Upper lobe of left lung (tissue), 6 donors: ENCODE results near the gene KCNJ6. TPM values are rescaled to one million over a fixed set of nuclear protein-coding genes. Genes with fewer than 3 reads are reported as not detected.

Experiments
- ATAC-seq, 2 donors: fragments of 200-7000 bp; cut with Tn5 transposase; one replicate each; pipeline ENCODE4 v1.9.1; 2022; ENCODE audit warnings: mild to moderate bottlenecking in 2 of 2, moderate library complexity in 2 of 2; ENCODE audit not compliant: low FRiP score in 2 of 2
- DNase-seq, 2 donors: peaks; one replicate each; pipeline ENCODE4 v3.0.0-alpha.2; 2019 to 2020
- H3K27ac ChIP-seq, 4 donors: fragments of 200-600 bp; sonication (generic); one replicate each; pipeline ENCODE4 v1.5.1; 2016 to 2019
- H3K27me3 ChIP-seq, 4 donors: fragments of 200-600 bp; sonication (generic); one replicate each; pipeline ENCODE4 v1.5.1; 2017 to 2019
- H3K36me3 ChIP-seq, 4 donors: fragments of 200-600 bp; sonication (generic); one replicate each; pipeline ENCODE4 v1.5.1; 2016 to 2019
- H3K4me1 ChIP-seq, 4 donors: fragments of 200-600 bp; sonication (generic); one replicate each; pipeline ENCODE4 v1.5.1; 2018 to 2019
- H3K4me3 ChIP-seq, 4 donors: fragments of 200-600 bp; sonication (generic); one replicate each; pipeline ENCODE4 v1.5.1; 2017 to 2019; ENCODE audit warnings: mild to moderate bottlenecking in 2 of 4, moderate library complexity in 1 of 4
- H3K9me3 ChIP-seq, 4 donors: fragments of 200-600 bp; sonication (generic); one replicate each; pipeline ENCODE4 v1.5.1; 2018 to 2019
- EP300 ChIP-seq, 4 donors: sonication (generic); formaldehyde crosslinking; IDR thresholded peaks; one replicate each; pipeline ENCODE4 v1.5.1; 2017; ENCODE audit warnings: antibody characterized with exemption in 4 of 4, control low read depth in 2 of 4
- POLR2A ChIP-seq, 4 donors: fragments of 450-650 bp; IDR thresholded peaks; one replicate each; pipeline ENCODE4 v1.5.1; 2016 to 2017; ENCODE audit warnings: antibody characterized with exemption in 4 of 4, mild to moderate bottlenecking in 2 of 4
- POLR2AphosphoS5 ChIP-seq, 2 donors: sonication (generic); formaldehyde crosslinking; IDR thresholded peaks; one replicate each; pipeline ENCODE4 v1.5.1; 2017; ENCODE audit warnings: antibody characterized with exemption in 2 of 2
- WGBS, 2 donors: methylation state at CpG; one replicate each; pipeline ENCODE4 v1.1.5; 2017 to 2018; 5-methylcytosine and 5-hydroxymethylcytosine counted together
- total RNA-seq, 6 donors: library from RNA; depleted of rRNA in 4 of 6; stranded (reverse); fragments of >200 nt in 4 of 6; gene quantifications; one replicate each; pipeline versions ENCODE4 v1.1.0 to v1.2.1, GENCODE V29; 2016 to 2021
- TF ChIP-seq, protein P1 (sequence below), 6 experiments: fragments of 450-650 bp in 4 of 6; fragments of 200-600 bp in 2 of 6; sonication (generic) in 2 of 6; IDR thresholded peaks; one replicate each; pipeline ENCODE4 v1.5.1; 2016 to 2019; ENCODE audit warnings: antibody characterized with exemption in 6 of 6
- donor health status: DM: no; HTN: no; CAD: no; lungs with moderate emphysema.
- donor health status: DM: no; HTN: yes; CAD: no; lungs with severe emphysema.

KCNJ6 gene
- total RNA-seq, 6 donors from 2014 or later: 0.06 to 0.15 TPM; not detected in 4

DNA sequence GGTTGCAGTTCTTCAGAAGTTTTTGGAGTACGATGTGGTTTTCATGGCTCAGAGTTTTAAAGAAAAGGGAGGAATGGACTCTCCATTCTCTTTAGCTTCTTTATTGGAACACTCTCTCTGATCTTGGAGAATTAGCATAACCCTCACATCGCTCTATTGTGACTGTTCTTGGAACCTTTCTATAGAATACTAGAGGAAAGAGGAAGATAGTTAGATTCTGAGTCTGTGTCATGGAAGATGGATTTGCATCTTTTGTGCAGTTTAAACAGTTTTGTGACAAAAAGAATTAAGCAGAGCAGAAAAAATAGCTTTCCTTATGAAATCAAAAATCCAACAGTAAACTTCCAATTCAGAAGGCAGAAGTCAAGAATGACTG, 61.0 kb downstream of the KCNJ6 start:
- Histone ChIP-seq H3K9me3 (no peaks in the 10 kb centered on the region), H3K4me1 (no peaks in the 10 kb centered on the region), H3K27ac (no peak overlapping the region), H3K36me3 (no peaks in the 10 kb centered on the region), H3K27me3 (no peaks in the 10 kb centered on the region), H3K4me3 (no peak overlapping the region)
- WGBS, 2 donors: 91 to 92% methylated on average over 2 of the region's 2 CpGs
- ATAC-seq (no peak), DNase-seq (no peak)
- TF ChIP-seq EP300 (IDR thresholded peaks at IDR 0.05): no peak
- TF ChIP-seq POLR2AphosphoS5 (IDR thresholded peaks at IDR 0.05): no peak
- TF ChIP-seq, protein P1, sequence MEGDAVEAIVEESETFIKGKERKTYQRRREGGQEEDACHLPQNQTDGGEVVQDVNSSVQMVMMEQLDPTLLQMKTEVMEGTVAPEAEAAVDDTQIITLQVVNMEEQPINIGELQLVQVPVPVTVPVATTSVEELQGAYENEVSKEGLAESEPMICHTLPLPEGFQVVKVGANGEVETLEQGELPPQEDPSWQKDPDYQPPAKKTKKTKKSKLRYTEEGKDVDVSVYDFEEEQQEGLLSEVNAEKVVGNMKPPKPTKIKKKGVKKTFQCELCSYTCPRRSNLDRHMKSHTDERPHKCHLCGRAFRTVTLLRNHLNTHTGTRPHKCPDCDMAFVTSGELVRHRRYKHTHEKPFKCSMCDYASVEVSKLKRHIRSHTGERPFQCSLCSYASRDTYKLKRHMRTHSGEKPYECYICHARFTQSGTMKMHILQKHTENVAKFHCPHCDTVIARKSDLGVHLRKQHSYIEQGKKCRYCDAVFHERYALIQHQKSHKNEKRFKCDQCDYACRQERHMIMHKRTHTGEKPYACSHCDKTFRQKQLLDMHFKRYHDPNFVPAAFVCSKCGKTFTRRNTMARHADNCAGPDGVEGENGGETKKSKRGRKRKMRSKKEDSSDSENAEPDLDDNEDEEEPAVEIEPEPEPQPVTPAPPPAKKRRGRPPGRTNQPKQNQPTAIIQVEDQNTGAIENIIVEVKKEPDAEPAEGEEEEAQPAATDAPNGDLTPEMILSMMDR (IDR thresholded peaks at IDR 0.05): no peak
- no peak for TF ChIP-seq POLR2A (IDR thresholded peaks at IDR 0.05)

DNA sequence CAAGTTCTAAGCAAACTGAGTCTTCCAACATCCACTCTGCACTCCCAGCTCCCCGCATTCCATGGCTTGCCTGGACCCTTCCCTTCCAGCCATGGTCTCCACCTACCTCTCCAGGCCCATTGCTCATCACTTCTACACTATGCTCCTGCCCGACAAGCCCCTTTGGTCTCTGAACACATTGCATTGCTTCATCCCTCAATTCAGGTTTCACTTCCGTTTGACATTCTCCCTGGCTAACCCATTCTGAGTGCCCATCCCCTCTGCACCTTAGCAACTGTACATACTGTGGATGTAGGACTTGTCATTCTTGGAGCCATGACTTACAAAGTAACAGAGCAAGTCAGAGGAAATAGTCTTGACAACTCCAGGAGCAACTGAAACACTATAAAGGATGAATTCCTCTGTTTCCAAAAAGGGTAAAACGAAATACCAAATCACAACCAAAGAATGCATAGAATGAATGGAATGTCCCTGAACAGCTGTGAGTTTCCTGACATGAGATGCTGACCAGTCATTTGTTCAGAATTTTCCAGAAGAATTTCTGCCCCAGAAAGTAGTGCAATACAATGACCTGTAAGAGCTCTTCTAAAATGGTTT, 66.7 kb downstream of the KCNJ6 start:
- H3K27me3 ChIP-seq: no peaks in the 10 kb centered on the region
- H3K4me1 ChIP-seq: peaks cover 0 to 4% (median 0%) of the 10 kb centered on the region in 4 donors
- ATAC-seq: peak in 1 of 2 donors; percentile 19
- H3K27ac ChIP-seq: no peak overlapping the region
- H3K9me3 ChIP-seq: no peaks in the 10 kb centered on the region
- DNase-seq: no peak
- TF ChIP-seq, protein P1 (IDR thresholded peaks at IDR 0.05): no peak
- no peak for TF ChIP-seq POLR2A (IDR thresholded peaks at IDR 0.05)
- TF ChIP-seq POLR2AphosphoS5 (IDR thresholded peaks at IDR 0.05): no peak
- no peak for TF ChIP-seq EP300 (IDR thresholded peaks at IDR 0.05)
- H3K4me3 ChIP-seq: no peak overlapping the region
- H3K36me3 ChIP-seq: no peaks in the 10 kb centered on the region
- WGBS, 2 donors: 69% methylated on average over 4 of the region's 4 CpGs

DNA sequence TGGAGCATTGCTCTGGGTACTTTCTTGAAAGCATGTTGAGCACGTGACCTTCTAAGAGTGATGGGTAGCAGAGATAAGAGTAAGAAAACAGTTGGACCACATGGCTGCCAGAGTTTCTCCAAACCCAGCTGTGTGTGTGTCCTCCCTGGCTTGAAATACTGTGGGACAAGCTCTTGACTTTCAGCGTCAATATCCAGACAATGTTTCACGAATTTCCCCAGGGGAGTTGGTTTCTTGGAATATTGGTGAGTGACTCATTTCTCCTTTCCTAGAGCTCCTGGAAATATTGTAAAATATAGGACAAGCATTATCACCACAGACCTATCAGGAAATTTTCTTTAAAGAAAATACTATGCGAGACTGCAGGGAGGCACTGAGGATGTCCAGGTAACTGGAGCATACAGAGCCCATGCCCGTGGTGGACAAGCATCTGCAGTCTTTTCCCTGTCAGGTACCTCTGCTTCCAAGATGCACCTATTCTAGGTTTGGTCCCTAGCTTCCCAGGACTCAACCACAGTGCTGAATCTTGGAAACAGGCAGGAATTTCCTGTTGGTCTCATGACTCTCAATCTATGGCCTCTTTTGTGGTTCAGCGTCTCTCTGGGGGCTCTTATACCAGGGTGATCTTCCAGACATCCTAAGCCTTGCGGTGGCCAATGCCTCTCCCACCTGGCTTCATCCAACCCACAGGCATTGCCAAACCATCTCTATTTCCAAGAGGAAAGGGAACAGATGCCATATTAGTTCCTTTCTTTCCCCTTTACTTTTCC, 67.4 kb downstream of the KCNJ6 start:
- ATAC-seq (no peak), DNase-seq (no peak)
- no peak overlapping the region for H3K27ac ChIP-seq
- H3K4me3 ChIP-seq: no peak overlapping the region
- no peaks in the 10 kb centered on the region for H3K27me3 ChIP-seq
- no peaks in the 10 kb centered on the region for H3K36me3 ChIP-seq
- peaks cover 0 to 4% (median 0%) of the 10 kb centered on the region in 4 donors for H3K4me1 ChIP-seq
- no peak for TF ChIP-seq EP300 (IDR thresholded peaks at IDR 0.05)
- no peak for TF ChIP-seq POLR2A (IDR thresholded peaks at IDR 0.05)
- TF ChIP-seq POLR2AphosphoS5 (IDR thresholded peaks at IDR 0.05): no peak
- TF ChIP-seq, protein P1 (IDR thresholded peaks at IDR 0.05): no peak
- 84 to 92% methylated on average over 7 of the region's 7 CpGs for WGBS, 2 donors
- no peaks in the 10 kb centered on the region for H3K9me3 ChIP-seq

DNA sequence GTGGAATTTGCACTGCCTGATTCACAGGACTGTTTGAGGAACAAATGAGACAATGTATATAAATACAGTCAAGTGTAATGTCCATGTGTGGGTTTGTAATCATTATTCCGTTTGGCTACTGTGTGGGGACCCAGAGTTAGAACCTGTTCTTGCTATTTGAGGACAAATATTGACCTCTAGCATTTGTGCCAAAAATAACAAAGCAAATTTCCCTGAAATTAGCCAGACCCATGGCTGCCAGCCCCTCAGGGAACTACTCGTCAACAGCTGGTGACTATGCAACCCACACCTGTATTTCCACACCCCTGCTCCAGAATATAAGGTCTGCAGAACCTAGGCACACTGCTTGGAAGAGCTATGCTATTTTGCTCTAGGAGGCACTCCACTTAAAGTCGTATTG, 70.7 kb downstream of the KCNJ6 start:
- Histone ChIP-seq H3K4me1 (peaks cover 0 to 4% (median 0%) of the 10 kb centered on the region in 4 donors), H3K27ac (no peak overlapping the region), H3K27me3 (no peaks in the 10 kb centered on the region), H3K9me3 (no peaks in the 10 kb centered on the region), H3K36me3 (no peaks in the 10 kb centered on the region), H3K4me3 (no peak overlapping the region)
- ATAC-seq (no peak), DNase-seq (no peak)
- WGBS, 2 donors: 47 to 51% methylated on average over 3 of the region's 3 CpGs
- TF ChIP-seq EP300 (IDR thresholded peaks at IDR 0.05): no peak
- TF ChIP-seq POLR2AphosphoS5 (IDR thresholded peaks at IDR 0.05): no peak
- TF ChIP-seq POLR2A (IDR thresholded peaks at IDR 0.05): no peak
- TF ChIP-seq, protein P1 (IDR thresholded peaks at IDR 0.05): no peak
